Astrocyte (in vitro differentiated cells and primary cell): Measurements from ENCODE around the gene SLCO3A1. TPM values are rescaled to one million over a fixed set of nuclear protein-coding genes. Genes with fewer than 3 reads are reported as not detected.

ENCODE experiments used
- DNase-seq: peaks from one replicate; pipeline ENCODE4 v3.0.0-alpha.2; 2010; ENCODE audit warnings: low read depth
- FAIRE-seq: peaks from 2 replicates; lab custom pipeline; 2011; peaks lifted over from hg19 to GRCh38; lab: Jason Lieb, UNC
- H2AFZ ChIP-seq: 2 replicates; pipeline ENCODE4 v1.6.0; 2012; ENCODE audit warnings: low read depth, low read length, inconsistent platforms
- H3K27ac ChIP-seq: 2 replicates; pipeline ENCODE4 v1.5.1; 2011; ENCODE audit warnings: low read depth, low read length, inconsistent platforms
- H3K27me3 ChIP-seq: 2 replicates; pipeline ENCODE4 v1.6.0; 2011; ENCODE audit warnings: low read length, inconsistent platforms; ENCODE audit not compliant: insufficient read depth
- H3K36me3 ChIP-seq: 2 replicates; pipeline ENCODE4 v1.5.1; 2011; ENCODE audit warnings: low read length, inconsistent platforms; ENCODE audit not compliant: insufficient read depth
- H3K4me1 ChIP-seq: 2 replicates; pipeline ENCODE4 v1.5.1; 2011; ENCODE audit warnings: low read length, inconsistent platforms; ENCODE audit not compliant: insufficient read depth
- H3K4me2 ChIP-seq: 2 replicates; pipeline ENCODE4 v1.6.0; 2012; ENCODE audit warnings: low read length, inconsistent platforms
- H3K4me3 ChIP-seq: 2 replicates; pipeline ENCODE4 v1.5.1; 2011; ENCODE audit warnings: low read depth, mild to moderate bottlenecking, low read length, inconsistent platforms; ENCODE audit not compliant: insufficient read depth
- H3K79me2 ChIP-seq: 2 replicates; pipeline ENCODE4 v1.6.0; 2012; ENCODE audit warnings: mild to moderate bottlenecking, low read length, inconsistent platforms; ENCODE audit not compliant: insufficient read depth
- H3K9ac ChIP-seq: 2 replicates; pipeline ENCODE4 v1.6.0; 2012; ENCODE audit warnings: mild to moderate bottlenecking, low read length, inconsistent platforms
- H3K9me3 ChIP-seq: 2 replicates; pipeline ENCODE4 v1.5.1; 2012; ENCODE audit warnings: low read depth, mild to moderate bottlenecking, low read length, inconsistent platforms; ENCODE audit not compliant: insufficient read depth
- H4K20me1 ChIP-seq: 2 replicates; pipeline ENCODE4 v1.6.0; 2012; ENCODE audit warnings: low read length, inconsistent platforms; ENCODE audit not compliant: insufficient read depth
- H3K27ac Mint-ChIP-seq: one replicate; pipeline ENCODE4 v1.8.0; 2021; ENCODE audit warnings: mild to moderate bottlenecking, mixed read lengths; ENCODE audit not compliant: unreplicated experiment
- H3K27me3 Mint-ChIP-seq: one replicate; pipeline ENCODE4 v1.8.0; 2021; ENCODE audit warnings: low read depth, mixed read lengths; ENCODE audit not compliant: unreplicated experiment
- H3K36me3 Mint-ChIP-seq: one replicate; pipeline ENCODE4 v1.8.0; 2021; ENCODE audit warnings: low read depth, mixed read lengths; ENCODE audit not compliant: unreplicated experiment
- H3K4me1 Mint-ChIP-seq: one replicate; pipeline ENCODE4 v1.8.0; 2021; ENCODE audit warnings: low read depth, mixed read lengths; ENCODE audit not compliant: unreplicated experiment
- H3K4me3 Mint-ChIP-seq: one replicate; pipeline ENCODE4 v1.8.0; 2021; ENCODE audit warnings: mild to moderate bottlenecking, moderate library complexity, mixed read lengths; ENCODE audit not compliant: unreplicated experiment
- H3K9me3 Mint-ChIP-seq: one replicate; pipeline ENCODE4 v1.8.0; 2021; ENCODE audit warnings: mild to moderate bottlenecking, mixed read lengths; ENCODE audit not compliant: unreplicated experiment
- CTCF ChIP-seq: IDR thresholded peaks from 2 replicates; pipeline ENCODE4 v1.5.1; 2011; ENCODE audit warnings: low read depth, mild to moderate bottlenecking, inconsistent platforms, low read length, moderate library complexity; ENCODE audit not compliant: insufficient read depth
- EZH2 ChIP-seq: IDR thresholded peaks from 2 replicates; pipeline ENCODE4 v1.6.1; 2012; ENCODE audit warnings: mild to moderate bottlenecking, low read length, inconsistent platforms; ENCODE audit not compliant: insufficient read depth
- total RNA-seq: library from RNA; stranded (reverse); gene quantifications from 2 replicates; pipeline ENCODE4 v1.2.1, GENCODE V29; 2021

The SLCO3A1 gene
- total RNA-seq, 1 donor from 2014 or later, result 9.4 TPM

- no peak overlapping the region for H2AFZ ChIP-seq
- no peak overlapping the region for H3K4me3 Mint-ChIP-seq
- H3K27me3 ChIP-seq, result no peaks in the 10 kb centered on the region
- H3K4me1 ChIP-seq, result no peaks in the 10 kb centered on the region
- DNase-seq (no peak), FAIRE-seq (no peak)
- no peaks in the 10 kb centered on the region for H3K79me2 ChIP-seq
- no peaks in the 10 kb centered on the region for H3K9me3 ChIP-seq
- H4K20me1 ChIP-seq, result no peaks in the 10 kb centered on the region
- H3K4me2 ChIP-seq, result no peak overlapping the region
- H3K27ac ChIP-seq, result no peak overlapping the region
- no peak overlapping the region for H3K4me3 ChIP-seq
- H3K9me3 Mint-ChIP-seq, result peaks cover 5% of the 10 kb centered on the region
- no peaks in the 10 kb centered on the region for H3K36me3 ChIP-seq
- H3K27me3 Mint-ChIP-seq, result no peaks in the 10 kb centered on the region
- no peaks in the 10 kb centered on the region for H3K4me1 Mint-ChIP-seq
- H3K9ac ChIP-seq, result no peak overlapping the region
- H3K27ac Mint-ChIP-seq, result peak overlapping the region; percentile 60
- H3K36me3 Mint-ChIP-seq, result peaks cover 15% of the 10 kb centered on the region
- TF ChIP-seq CTCF (no peak), EZH2 (no peak)
These were observed 270.6 kb downstream of the SLCO3A1 start for GRCh38 chr15:92123962-92124656.

- Histone ChIP-seq H3K36me3 (no peaks in the 10 kb centered on the region), H3K9ac (no peak overlapping the region), H3K79me2 (no peaks in the 10 kb centered on the region), H2AFZ (no peak overlapping the region), H3K9me3 (no peaks in the 10 kb centered on the region), H4K20me1 (no peaks in the 10 kb centered on the region), H3K4me1 (no peaks in the 10 kb centered on the region), H3K27me3 (no peaks in the 10 kb centered on the region), H3K4me2 (no peak overlapping the region), H3K27ac (no peak overlapping the region), H3K4me3 (no peak overlapping the region)
- Mint-ChIP-seq H3K4me3 (no peak overlapping the region), H3K4me1 (no peaks in the 10 kb centered on the region), H3K27ac (no peak overlapping the region), H3K36me3 (peaks cover 15% of the 10 kb centered on the region), H3K9me3 (peaks cover 5% of the 10 kb centered on the region), H3K27me3 (no peaks in the 10 kb centered on the region)
- no peak for DNase-seq
- TF ChIP-seq CTCF (no peak), EZH2 (no peak)
- FAIRE-seq, result no peak
These were observed 271.1 kb downstream of the SLCO3A1 start for GRCh38 chr15:92124657-92125010.

GRCh38 chr15:92128788-92129187 lies 275.3 kb downstream of the SLCO3A1 start:
- H3K4me3 ChIP-seq, result no peak overlapping the region
- no peaks in the 10 kb centered on the region for H3K36me3 ChIP-seq
- no peak overlapping the region for H3K27ac Mint-ChIP-seq
- peaks cover 2% of the 10 kb centered on the region for H3K4me1 ChIP-seq
- no peaks in the 10 kb centered on the region for H3K9me3 Mint-ChIP-seq
- H3K27me3 ChIP-seq, result no peaks in the 10 kb centered on the region
- FAIRE-seq (no peak), DNase-seq (no peak)
- no peaks in the 10 kb centered on the region for H3K9me3 ChIP-seq
- no peak overlapping the region for H2AFZ ChIP-seq
- H3K4me1 Mint-ChIP-seq, result peaks cover 2% of the 10 kb centered on the region
- no peaks in the 10 kb centered on the region for H3K79me2 ChIP-seq
- no peaks in the 10 kb centered on the region for H4K20me1 ChIP-seq
- no peak overlapping the region for H3K27ac ChIP-seq
- no peak overlapping the region for H3K9ac ChIP-seq
- H3K4me3 Mint-ChIP-seq, result no peak overlapping the region
- TF ChIP-seq CTCF (no peak), EZH2 (no peak)
- H3K27me3 Mint-ChIP-seq, result no peaks in the 10 kb centered on the region
- peaks cover 6% of the 10 kb centered on the region for H3K36me3 Mint-ChIP-seq
- no peak overlapping the region for H3K4me2 ChIP-seq
